Measurements from ENCODE around the gene GRID2.

The GRID2 gene

DNA sequence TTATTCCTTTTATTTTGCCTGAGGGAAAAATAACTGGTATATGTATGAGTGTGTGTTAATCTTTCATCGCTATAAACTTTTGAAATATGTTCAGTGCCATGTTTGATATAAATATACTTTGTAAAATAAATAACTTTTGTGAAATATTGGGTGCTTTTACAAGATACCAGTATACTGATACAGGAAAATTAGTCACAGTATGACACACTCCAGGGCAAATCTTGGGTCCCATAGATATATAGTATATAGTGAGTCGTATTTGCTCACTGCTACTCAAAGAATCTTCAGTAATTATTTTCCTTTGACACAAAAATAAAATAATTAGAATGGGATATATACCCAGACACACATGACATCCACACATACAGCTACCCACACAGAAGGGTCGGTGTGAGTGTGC lies 472.3 kb downstream of the GRID2 start:
- DNase-seq = no peak

GRCh38 chr4:92789741-92790140 lies 486.0 kb downstream of the GRID2 start:
- no peak for DNase-seq

GRCh38 chr4:92791871-92792440 lies 488.2 kb downstream of the GRID2 start:
- DNase-seq = no peak

GRCh38 chr4:92809381-92809780 lies 505.6 kb downstream of the GRID2 start:
- DNase-seq = no peak

DNA sequence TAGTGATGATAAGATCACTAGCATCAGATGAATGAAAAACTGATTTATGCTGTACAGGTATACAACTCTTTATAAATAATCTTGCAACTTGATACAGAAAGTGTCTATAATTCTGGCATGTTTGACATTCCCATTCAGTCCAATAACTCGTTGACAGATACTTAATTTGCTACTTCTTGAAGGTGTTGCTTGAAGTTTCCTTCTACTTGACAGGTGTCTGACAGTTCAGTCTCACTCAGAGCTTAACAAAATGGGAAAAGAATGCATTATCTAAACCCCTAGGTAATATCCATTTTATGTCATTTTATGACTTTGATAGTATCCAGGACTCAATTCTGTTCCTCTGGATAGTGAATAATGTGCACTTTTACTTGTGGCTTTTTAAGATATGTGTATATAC lies 508.9 kb downstream of the GRID2 start:
- DNase-seq = no peak

DNA sequence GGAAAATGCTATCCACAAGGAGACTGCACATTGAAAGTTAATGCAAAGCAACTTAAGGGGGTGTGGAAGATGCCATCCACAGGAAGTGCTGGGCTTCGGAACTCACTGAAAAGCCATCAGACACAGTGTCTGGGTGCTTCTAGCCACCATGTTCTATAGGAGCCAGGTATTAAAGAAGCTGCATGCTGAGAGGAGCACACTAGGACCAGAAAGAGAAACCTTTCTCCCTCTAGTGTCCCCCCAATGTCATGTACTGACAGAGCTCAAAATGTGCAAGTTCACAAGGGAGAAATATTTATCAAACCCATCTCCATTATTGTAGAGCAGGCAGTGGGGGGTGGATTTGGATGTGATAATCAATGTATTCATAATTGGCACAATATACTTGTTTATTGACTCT lies 510.9 kb downstream of the GRID2 start:
- no peak for DNase-seq

DNA sequence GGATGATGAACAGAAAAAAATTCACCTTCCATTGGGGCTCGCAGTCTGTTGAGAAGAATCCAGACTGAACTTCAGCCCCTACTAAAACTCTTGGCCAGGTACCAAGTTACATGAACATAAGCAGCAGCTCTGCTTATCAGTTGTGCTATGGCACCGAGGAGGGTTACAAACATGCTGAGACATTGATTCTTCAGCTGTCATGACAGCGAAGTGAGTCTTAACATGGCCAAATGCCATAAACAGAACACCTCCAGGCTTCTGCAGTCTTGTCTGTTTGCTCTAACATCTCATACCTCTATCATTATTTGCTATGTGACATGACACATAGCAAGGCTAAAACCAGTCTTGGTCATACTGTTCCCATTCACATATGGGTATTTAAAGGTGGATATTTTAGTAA lies 521.5 kb downstream of the GRID2 start:
- no peak for DNase-seq

GRCh38 chr4:92825791-92826190 lies 522.0 kb downstream of the GRID2 start:
- no peak for DNase-seq

GRCh38 chr4:92830771-92831170 lies 527.0 kb downstream of the GRID2 start:
- DNase-seq = no peak

DNA sequence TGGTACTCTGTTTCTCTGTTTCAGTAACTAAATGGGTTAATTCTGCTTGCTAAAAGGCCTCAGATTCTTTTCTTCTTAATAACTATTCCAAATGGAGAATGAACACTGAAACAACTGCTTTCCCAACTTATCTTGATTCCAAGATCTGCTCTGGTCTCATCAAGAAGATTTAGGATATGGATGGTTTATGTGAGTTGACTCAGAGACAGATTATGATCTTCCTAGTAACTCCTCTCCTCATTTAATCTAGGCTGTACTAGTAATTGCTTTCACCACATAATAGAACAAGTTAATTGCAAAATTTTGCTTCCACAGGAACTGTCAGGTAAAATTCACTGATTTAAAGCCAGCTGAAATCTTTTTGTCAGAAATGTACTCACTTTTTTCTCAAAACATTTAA lies 537.1 kb downstream of the GRID2 start:
- no peak for DNase-seq

GRCh38 chr4:92843784-92844183 lies 540.0 kb downstream of the GRID2 start:
- DNase-seq = no peak

GRCh38 chr4:92847026-92847425 lies 543.3 kb downstream of the GRID2 start:
- no peak for DNase-seq

GRCh38 chr4:92862509-92862908 lies 558.7 kb downstream of the GRID2 start:
- DNase-seq = no peak

DNA sequence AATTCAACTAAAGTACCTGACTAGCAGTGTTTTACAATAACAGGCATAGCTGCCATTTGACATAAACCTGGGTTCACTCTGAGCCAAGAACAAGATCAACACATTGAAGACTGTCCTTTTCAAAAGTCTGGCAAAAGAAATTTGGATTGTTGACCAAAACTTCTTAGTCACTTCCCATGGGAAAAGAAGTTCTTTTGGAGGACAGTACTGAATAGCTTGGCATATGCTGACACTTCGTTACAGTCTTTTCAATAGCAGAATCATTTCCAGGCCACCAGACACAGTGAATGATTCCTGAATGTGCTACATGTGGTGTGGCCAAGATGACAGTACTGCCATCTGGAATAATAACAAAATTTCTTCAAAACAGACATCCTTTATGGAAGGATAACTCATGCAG lies 560.3 kb downstream of the GRID2 start:
- DNase-seq = no peak

GRCh38 chr4:92872604-92873003 lies 568.8 kb downstream of the GRID2 start:
- DNase-seq = no peak

DNA sequence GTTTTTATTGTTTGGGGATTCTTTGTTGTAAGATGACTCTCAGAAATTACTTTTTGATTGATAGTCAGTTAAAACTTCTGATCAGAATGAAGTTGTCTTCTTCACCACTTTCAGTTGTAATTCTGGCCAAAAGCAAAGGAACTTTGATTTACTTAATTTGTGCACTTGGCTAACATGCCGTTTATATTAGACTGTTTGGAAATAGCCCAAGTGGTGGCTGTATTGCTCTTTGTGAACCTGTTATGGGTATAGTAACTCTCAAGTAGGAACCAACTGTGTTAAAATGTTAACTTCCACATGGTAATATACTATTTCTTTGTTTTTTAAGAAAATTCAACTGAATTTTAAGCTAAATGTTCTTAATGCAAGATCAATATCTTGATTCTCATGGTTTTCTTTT lies 581.9 kb downstream of the GRID2 start:
- DNase-seq = no peak

DNA sequence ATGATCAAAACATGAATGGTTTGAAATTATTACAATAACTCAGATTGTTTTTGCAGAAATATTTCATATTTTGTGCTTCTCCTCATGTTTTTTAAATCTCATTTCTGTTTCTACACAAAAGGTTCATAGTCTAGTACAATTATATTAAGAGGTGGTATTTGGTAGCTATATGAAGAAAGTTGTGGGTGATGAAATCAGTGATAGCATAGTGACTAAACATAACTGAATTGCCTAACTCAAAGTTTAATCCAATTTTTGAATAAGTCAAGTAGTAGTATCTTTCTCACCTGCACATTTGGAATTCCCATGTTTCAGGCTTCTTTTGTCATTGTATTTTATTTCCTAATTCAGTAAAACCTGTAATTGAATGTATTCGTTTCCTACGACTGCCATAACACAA lies 648.7 kb downstream of the GRID2 start:
- no peak for DNase-seq

DNA sequence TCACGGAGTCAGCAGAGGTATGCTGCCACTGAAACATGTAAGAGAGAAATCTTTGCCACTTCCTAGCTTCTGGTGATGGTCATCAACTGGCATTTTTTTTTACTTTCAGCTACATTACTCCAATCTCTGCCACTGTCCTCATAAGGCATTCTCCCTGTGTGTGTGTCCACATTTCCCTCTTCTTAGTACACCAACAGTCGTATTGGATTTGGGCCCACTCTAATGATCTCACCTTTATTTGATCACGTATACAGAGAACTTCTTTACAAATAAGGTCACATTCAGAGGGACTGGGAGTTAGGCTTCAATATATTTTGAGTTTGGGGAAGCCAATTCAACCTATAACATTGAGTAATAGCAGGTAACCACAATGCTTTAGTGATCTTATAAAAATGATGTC lies 649.1 kb downstream of the GRID2 start:
- DNase-seq = no peak

GRCh38 chr4:92953462-92953861 lies 649.7 kb downstream of the GRID2 start:
- DNase-seq = no peak

- no peak for DNase-seq
Measured at GRCh38 chr4:92961881-92962280, 658.1 kb downstream of the GRID2 start.

- no peak for DNase-seq
Measured at GRCh38 chr4:92962831-92963230, 659.1 kb downstream of the GRID2 start.

DNA sequence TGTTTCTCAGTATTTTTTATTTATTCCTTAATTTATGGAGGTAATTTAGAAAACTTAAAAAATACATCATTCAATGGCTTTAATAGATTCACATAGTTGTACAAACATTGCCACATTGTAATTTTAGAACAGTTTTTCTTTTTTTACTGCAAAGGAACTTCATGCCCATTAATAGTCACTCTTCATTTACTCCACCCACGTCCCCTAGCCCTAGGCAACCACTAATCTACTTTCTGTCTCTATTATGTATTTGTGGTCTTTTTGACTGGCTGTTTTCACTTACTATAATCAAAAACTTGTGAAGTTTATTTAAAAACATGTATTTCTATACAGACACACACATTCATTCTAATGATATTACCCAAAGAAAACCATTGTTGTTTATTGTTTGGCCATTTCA lies 664.8 kb downstream of the GRID2 start:
- no peak for DNase-seq

GRCh38 chr4:92968996-92969395 lies 665.2 kb downstream of the GRID2 start:
- DNase-seq = no peak

DNA sequence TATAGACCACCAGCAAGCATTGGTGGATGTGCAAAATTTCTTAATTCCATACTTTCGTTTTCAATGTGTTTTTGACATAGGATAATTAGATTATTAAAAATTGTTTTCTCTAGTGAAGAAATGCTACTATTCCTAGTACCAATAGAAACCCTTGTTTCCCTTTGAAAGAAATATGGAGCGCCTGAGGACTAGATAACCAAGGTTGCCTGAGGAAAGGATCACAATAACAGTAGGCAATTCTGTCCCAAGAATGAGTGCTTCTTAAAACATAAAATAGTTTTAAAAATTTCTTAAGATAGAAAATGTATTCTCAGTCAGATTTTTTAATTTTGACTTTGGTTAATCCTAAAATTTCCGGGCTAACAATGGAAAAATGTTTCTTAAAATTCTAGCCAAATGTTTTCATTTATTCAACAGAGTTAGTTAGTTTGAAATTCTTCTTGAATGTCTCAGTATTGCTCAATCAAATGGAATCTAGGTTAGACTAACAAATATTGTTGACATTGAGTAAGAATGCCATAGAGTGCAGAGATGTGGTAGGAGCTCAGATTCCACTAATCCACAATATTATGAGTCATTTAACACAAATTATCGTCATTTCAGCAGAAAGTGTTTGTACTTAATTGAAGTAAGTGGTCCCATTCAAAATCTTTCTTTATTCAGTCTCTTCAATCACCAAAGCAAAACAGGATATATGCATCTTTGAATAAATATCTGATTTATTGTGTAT lies 666.0 kb downstream of the GRID2 start:
- DNase-seq = no peak

DNA sequence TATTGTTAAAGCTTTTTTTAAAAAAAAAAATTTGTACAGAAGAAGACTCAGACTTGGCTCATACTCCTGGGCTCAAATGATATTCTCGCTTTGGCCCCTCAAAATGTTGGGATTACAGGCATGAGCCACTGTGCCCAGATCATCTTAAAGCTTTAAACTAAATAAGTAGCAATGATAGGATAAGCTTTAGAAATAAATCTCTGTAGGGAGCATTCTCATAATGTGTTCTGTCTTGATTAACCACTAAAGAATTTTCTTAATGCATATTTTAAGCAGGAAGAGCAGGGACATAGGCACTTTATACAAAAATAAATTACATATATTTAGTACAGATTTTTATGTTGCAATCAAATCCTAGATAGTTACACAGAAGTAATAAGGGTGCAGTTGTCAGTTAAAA lies 667.2 kb downstream of the GRID2 start:
- DNase-seq = no peak
